ENCODE data around the gene ANTXR2.
A peak's percentile ranks its signal among the peaks of the same experiment; 100 is the strongest.

Gene ANTXR2

DNA sequence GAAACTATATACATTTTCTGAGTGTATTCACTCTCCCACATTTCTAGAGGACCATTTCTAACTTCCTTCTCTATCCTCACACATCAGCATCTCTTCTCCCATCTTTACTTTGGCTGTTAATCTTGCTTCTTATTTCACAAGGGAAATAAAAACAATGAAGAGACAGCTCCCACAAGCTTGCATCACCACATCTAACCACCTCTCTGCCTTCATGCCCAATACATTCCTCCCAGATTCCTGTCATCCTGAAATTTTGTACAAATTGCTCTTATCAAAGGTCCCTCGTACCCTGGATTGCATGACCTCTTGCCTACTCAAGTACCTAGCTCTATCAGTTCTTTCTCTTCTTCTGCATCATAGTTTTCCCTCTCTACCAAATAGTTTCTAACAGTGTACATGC, 215.2 kb downstream of the ANTXR2 start:
- no peak overlapping the region for H3K4me3 ChIP-seq (ENCODE audit: low read depth, low read length)
- DNase-seq (ENCODE audit: low read depth, low spot score): no peak
- in situ Hi-C loops (cut with HindIII; ENCODE audit: low sequenced_read_pairs): no loop called here
- TF ChIP-seq, protein P1, sequence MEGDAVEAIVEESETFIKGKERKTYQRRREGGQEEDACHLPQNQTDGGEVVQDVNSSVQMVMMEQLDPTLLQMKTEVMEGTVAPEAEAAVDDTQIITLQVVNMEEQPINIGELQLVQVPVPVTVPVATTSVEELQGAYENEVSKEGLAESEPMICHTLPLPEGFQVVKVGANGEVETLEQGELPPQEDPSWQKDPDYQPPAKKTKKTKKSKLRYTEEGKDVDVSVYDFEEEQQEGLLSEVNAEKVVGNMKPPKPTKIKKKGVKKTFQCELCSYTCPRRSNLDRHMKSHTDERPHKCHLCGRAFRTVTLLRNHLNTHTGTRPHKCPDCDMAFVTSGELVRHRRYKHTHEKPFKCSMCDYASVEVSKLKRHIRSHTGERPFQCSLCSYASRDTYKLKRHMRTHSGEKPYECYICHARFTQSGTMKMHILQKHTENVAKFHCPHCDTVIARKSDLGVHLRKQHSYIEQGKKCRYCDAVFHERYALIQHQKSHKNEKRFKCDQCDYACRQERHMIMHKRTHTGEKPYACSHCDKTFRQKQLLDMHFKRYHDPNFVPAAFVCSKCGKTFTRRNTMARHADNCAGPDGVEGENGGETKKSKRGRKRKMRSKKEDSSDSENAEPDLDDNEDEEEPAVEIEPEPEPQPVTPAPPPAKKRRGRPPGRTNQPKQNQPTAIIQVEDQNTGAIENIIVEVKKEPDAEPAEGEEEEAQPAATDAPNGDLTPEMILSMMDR (IDR thresholded peaks at IDR 0.05; ENCODE audit: low read depth, low read length): no peak

DNA sequence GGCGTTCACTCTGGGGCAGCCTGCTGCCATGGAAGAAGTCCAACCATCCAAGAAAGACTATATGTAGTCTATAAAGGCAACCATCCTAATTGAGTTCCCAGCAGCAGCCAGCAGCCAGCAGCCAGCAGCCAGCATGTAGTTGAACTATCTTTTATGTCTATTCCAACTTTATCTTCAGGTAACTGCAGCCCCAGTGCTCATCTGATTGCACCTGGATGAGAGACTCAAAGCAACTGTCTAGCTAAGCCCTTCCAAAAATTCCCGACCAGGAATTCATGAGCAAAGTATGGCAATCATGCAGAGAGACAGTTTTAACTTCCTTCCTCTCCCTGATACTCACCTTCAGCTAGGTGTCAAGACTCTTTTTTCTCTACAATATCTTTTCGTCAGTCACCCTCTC, 216.8 kb downstream of the ANTXR2 start:
- in situ Hi-C loops (cut with HindIII; ENCODE audit: low sequenced_read_pairs): no loop called here
- TF ChIP-seq, protein P1 (IDR thresholded peaks at IDR 0.05; ENCODE audit: low read depth, low read length): no peak
- no peak overlapping the region for H3K4me3 ChIP-seq (ENCODE audit: low read depth, low read length)
- no peak for DNase-seq (ENCODE audit: low read depth, low spot score)

DNA sequence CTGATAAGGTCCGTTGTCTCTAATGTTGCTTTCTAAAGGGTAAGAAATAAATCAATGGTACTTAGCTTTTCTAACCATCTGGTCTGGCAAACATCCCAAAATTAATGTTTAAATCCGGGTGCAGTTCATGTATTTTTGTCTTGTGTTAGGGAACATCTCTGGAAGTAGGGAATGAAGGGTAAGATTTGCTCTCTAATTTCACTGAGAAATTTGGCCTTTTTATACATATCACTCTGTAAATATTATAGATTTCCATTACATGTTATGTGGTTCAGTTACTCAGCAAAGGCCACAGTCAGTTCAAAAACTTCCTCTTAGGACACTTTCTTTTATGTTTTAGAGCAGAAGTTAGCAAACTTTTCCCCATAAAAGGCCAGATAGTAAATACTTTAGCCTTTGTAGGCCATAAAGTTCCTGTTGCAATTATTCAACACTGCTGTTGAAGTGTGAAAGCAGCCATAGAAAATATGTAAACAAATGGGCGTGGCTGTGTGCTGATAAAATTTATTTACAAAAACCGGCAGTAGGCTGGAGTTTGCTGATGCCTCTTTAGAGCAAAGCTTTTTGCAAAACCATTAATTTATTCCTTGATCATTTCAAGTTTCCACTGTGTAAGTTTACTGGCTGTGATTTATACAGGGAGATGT, 218.1 kb downstream of the ANTXR2 start:
- TF ChIP-seq, protein P1 (IDR thresholded peaks at IDR 0.05; ENCODE audit: low read depth, low read length): no peak
- in situ Hi-C loops (cut with HindIII; ENCODE audit: low sequenced_read_pairs): no loop called here
- DNase-seq (ENCODE audit: low read depth, low spot score): peak; percentile 46
- no peak overlapping the region for H3K4me3 ChIP-seq (ENCODE audit: low read depth, low read length)

DNA sequence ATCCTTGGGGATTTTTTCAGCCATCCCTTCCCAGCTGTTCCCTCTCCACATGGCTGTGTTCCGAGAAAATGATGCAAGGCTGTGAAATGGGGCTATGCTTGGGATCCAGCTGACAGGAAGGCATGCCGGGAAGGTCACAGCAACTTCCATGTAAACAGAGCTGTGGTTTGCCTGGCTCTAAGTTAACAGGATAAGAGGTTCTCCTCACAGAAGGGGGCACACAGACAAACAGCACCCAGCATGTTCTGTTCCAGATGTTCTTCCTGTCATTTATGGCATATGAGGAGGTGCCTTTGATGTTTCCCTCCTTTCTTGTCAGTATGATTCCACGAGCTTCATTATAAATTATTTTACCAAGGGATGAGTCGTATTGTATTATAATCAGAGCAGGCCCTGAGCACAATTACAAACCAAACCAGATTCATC, 220.7 kb downstream of the ANTXR2 start:
- DNase-seq (ENCODE audit: low read depth, low spot score): peak; percentile 78

DNA sequence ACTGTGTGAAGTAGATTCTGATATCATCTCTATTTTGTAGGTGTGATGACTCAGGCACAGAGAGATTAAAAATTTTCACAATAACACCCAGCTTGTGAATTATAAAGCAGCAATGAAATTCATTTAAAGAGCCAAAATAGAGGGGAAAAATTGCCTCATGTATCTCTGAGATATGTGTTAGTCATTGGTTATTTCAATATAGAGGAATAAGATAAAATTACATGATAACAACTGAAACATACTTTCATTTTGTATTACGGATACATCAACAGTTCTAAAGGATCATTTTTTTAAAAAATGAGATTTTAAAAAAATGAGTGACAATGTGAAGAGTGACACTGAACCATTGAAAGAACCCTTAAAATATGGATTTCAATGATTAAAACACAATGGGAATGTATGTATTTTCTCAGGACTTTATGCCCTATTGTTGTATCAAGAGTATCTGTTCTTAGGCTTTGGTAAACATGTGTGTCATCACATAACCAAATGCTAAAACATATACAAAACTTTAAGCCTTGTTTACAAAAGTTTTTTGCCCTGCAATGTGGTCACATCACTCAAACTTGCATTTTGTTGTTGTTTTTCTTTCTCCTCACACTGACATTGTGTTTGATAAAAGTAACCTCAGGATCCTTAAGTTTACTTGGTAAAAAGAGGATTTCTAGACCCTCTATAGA, 221.3 kb downstream of the ANTXR2 start:
- in situ Hi-C loops (cut with HindIII; ENCODE audit: low sequenced_read_pairs): no loop called here
- DNase-seq (ENCODE audit: low read depth, low spot score): peak; percentile 19
- TF ChIP-seq, protein P1 (IDR thresholded peaks at IDR 0.05; ENCODE audit: low read depth, low read length): no peak

More for the DNA sequence above, 220.7 kb downstream of the ANTXR2 start:
- TF ChIP-seq, protein P1 (IDR thresholded peaks at IDR 0.05; ENCODE audit: low read depth, low read length): no peak
- no peak overlapping the region for H3K4me3 ChIP-seq (ENCODE audit: low read depth, low read length)
- in situ Hi-C loops (cut with HindIII; ENCODE audit: low sequenced_read_pairs): no loop called here

More for the DNA sequence above, 221.3 kb downstream of the ANTXR2 start:
- H3K4me3 ChIP-seq (ENCODE audit: low read depth, low read length): no peak overlapping the region

Data from astrocyte of the spinal cord (primary cell).